HepG2 (cell line): ENCODE results near the gene TTLL4. TPM values are rescaled to one million over a fixed set of nuclear protein-coding genes. Genes with fewer than 3 reads are reported as not detected.

Source experiments
- ARNT2 ChIP-seq: sonication (generic); formaldehyde crosslinking; IDR thresholded peaks from 2 replicates; pipeline ENCODE4 v1.8.0; 2022; ENCODE audit warnings: mild to moderate bottlenecking, low read depth, missing genetic modification reagents, moderate library complexity
- CENPT ChIP-seq: sonication (generic); formaldehyde crosslinking; IDR thresholded peaks from 2 replicates; pipeline ENCODE4 v1.8.0; 2022; ENCODE audit warnings: low read depth, mild to moderate bottlenecking, moderate library complexity, missing genetic modification reagents
- ELF4 ChIP-seq: sonication (generic); formaldehyde crosslinking; IDR thresholded peaks from 2 replicates; pipeline ENCODE4 v1.5.0; 2020; ENCODE audit warnings: missing genetic modification reagents, mild to moderate bottlenecking, moderate library complexity, borderline replicate concordance
- MNT ChIP-seq: fragments of 450-650 bp; IDR thresholded peaks from 2 replicates; pipeline ENCODE4 v1.6.1; 2016
- NCOA1 ChIP-seq: sonication (generic); formaldehyde crosslinking; IDR thresholded peaks from 2 replicates; pipeline ENCODE4 v1.9.0; 2021; ENCODE audit warnings: missing genetic modification reagents
- NFKB2 ChIP-seq: sonication (generic); formaldehyde crosslinking; IDR thresholded peaks from 2 replicates; pipeline ENCODE4 v1.4.0; 2020; ENCODE audit warnings: missing genetic modification reagents, borderline replicate concordance
- XRCC5 ChIP-seq: fragments of 200-400 bp; formaldehyde crosslinking; optimal IDR thresholded peaks from 2 replicates; pipeline ENCODE3; 2017; ENCODE audit warnings: mild to moderate bottlenecking, low read length
- ZBTB43 ChIP-seq: sonication (generic); formaldehyde crosslinking; conservative IDR thresholded peaks from 2 replicates; pipeline ENCODE4 v1.4.0; 2020; ENCODE audit warnings: missing genetic modification reagents
- ZNF432 ChIP-seq: sonication (generic); formaldehyde crosslinking; IDR thresholded peaks from 2 replicates; pipeline ENCODE4 v1.5.0; 2020; ENCODE audit warnings: missing genetic modification reagents, mild to moderate bottlenecking, borderline replicate concordance
- polyA plus RNA-seq, 8 experiments: library from polyadenylated mRNA; depleted of rRNA in 3 of 8; stranded (reverse) in 7 of 8; unstranded in 1 of 8; fragments of >200 nt; fragmentation: Illumina TruSeq in 4 of 8; extraction: Trizol in 4 of 8; gene quantifications; 2 replicates each; pipeline versions ENCODE4 v1.2.1 to v1.2.3, GENCODE V29; 2011 to 2016; ENCODE audit warnings: low read depth in 4 of 8, missing spikeins in 1 of 8, mixed read lengths in 1 of 8; ENCODE audit not compliant: insufficient read depth in 1 of 8
- total RNA-seq, 5 experiments: library from RNA; depleted of rRNA; stranded (reverse); fragments of >200 nt; fragmentation: Illumina TruSeq; extraction: Trizol; gene quantifications; 2 replicates each; pipeline ENCODE4 v1.2.3, GENCODE V29; 2016; ENCODE audit warnings: low read depth in 1 of 5
- TF ChIP-seq, protein P1 (sequence below), 2 experiments: sonication (generic) in 1 of 2; formaldehyde crosslinking in 1 of 2; IDR thresholded peaks; 2 replicates each; pipeline versions ENCODE4 v1.5.1 to v1.6.1; 2011 to 2020; ENCODE audit warnings: borderline replicate concordance in 1 of 2, low read depth in 1 of 2, low read length in 1 of 2, mild to moderate bottlenecking in 1 of 2, missing genetic modification reagents in 1 of 2, moderate library complexity in 1 of 2
- TF ChIP-seq, protein P2 (sequence below), 2 experiments: sonication (generic) in 1 of 2; formaldehyde crosslinking in 1 of 2; IDR thresholded peaks; 2 replicates each; pipeline versions ENCODE4 v1.6.1 to v1.9.0; 2014 to 2022; ENCODE audit warnings: antibody characterized with exemption in 1 of 2, borderline replicate concordance in 1 of 2, inconsistent platforms in 1 of 2, low read depth in 1 of 2, missing genetic modification reagents in 1 of 2

TTLL4 gene
- total and polyA plus RNA-seq, 2 of the 13 experiments (the other 11 are each of a cell fraction or from before 2014, with no cell fraction given) = 77.5 to 84.6 TPM

GRCh38 chr2:218710687-218711549, at the start of gene TTLL4 (continued):
- TF ChIP-seq, protein P1, sequence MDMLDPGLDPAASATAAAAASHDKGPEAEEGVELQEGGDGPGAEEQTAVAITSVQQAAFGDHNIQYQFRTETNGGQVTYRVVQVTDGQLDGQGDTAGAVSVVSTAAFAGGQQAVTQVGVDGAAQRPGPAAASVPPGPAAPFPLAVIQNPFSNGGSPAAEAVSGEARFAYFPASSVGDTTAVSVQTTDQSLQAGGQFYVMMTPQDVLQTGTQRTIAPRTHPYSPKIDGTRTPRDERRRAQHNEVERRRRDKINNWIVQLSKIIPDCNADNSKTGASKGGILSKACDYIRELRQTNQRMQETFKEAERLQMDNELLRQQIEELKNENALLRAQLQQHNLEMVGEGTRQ (IDR thresholded peaks at IDR 0.05; ENCODE audit: low read depth, low read length) = peak; percentile 58; the same call in 1 of the 2 replicates
- TF ChIP-seq, protein P1 (CRISPR knock-in tag; IDR thresholded peaks at IDR 0.05; ENCODE audit: borderline replicate concordance) = peak; percentile 87
- TF ChIP-seq, protein P2, sequence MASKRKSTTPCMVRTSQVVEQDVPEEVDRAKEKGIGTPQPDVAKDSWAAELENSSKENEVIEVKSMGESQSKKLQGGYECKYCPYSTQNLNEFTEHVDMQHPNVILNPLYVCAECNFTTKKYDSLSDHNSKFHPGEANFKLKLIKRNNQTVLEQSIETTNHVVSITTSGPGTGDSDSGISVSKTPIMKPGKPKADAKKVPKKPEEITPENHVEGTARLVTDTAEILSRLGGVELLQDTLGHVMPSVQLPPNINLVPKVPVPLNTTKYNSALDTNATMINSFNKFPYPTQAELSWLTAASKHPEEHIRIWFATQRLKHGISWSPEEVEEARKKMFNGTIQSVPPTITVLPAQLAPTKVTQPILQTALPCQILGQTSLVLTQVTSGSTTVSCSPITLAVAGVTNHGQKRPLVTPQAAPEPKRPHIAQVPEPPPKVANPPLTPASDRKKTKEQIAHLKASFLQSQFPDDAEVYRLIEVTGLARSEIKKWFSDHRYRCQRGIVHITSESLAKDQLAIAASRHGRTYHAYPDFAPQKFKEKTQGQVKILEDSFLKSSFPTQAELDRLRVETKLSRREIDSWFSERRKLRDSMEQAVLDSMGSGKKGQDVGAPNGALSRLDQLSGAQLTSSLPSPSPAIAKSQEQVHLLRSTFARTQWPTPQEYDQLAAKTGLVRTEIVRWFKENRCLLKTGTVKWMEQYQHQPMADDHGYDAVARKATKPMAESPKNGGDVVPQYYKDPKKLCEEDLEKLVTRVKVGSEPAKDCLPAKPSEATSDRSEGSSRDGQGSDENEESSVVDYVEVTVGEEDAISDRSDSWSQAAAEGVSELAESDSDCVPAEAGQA (IDR thresholded peaks at IDR 0.05; ENCODE audit: low read depth) = peak; percentile 61; the same call in 1 of the 2 replicates
- TF ChIP-seq, protein P2 (CRISPR knock-in tag; IDR thresholded peaks at IDR 0.05; ENCODE audit: borderline replicate concordance) = no peak
- TF ChIP-seq CENPT (peak; percentile 17; the same call in 1 of the 2 replicates), NFKB2 (CRISPR knock-in tag) (peak; percentile 97), MNT (peak; percentile 56), ELF4 (CRISPR knock-in tag) (peak; percentile 92), ZBTB43 (no peak), XRCC5 (peak; percentile 93), NCOA1 (CRISPR knock-in tag) (peak; percentile 93), ARNT2 (CRISPR knock-in tag) (peak; percentile 90), ZNF432 (CRISPR knock-in tag) (no peak)
